ENCODE data around the gene KCNH4.

- no peak for TF ChIP-seq CTCF (IDR thresholded peaks at IDR 0.05; ENCODE audit: borderline replicate concordance, extremely low read depth, low read length, poor library complexity, severe bottlenecking)
- TF ChIP-seq EZH2 (IDR thresholded peaks at IDR 0.05; ENCODE audit: borderline replicate concordance, low read depth, low read length, severe bottlenecking): no peak
These were observed 887 bp upstream of the KCNH4 start for GRCh38 chr17:42181851-42182207.

Measured in DND-41 (cell line).